ENCODE data around the gene CST7. TPM values are rescaled to one million over a fixed set of nuclear protein-coding genes. Genes with fewer than 3 reads are reported as not detected.
"Not testable (repeated sequence)": the region's sequence is repeated elsewhere in the genome, so short reads cannot be mapped to it uniquely, and the experiment has no call there.

Gene CST7, protein sequence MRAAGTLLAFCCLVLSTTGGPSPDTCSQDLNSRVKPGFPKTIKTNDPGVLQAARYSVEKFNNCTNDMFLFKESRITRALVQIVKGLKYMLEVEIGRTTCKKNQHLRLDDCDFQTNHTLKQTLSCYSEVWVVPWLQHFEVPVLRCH
- total RNA-seq (2014; rRNA removed; shearing (Covaris generic)), result 0.94 and 1.1 TPM in 2 replicates

- no peak for DNase-seq (ENCODE audit: low spot score)
These were observed at the start of gene CST7 for GRCh38 chr20:24948939-24949679. TSS of gene CST7 (plus strand) at chr20:24949269. CDS start at chr20:24949506, 237 bp downstream.

DNA sequence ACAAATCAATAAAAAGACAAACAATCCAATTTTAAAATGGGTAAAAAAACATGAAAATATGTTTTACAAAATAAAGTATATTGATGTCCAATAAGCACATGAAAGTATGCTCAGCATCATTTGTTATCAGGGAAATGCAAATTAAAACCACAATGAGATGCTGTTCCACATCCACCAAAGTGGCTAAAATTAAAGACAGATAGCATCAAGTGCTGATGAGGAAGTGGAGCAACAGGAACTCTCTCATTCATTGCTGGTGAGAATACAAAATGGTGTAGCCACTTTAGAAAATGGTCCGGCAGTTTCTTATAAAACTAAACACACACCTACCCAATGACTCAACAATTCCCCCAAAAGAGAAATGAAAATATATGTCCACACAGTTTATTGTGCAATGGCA lies 42.3 kb upstream of the CST7 start:
- no peak for DNase-seq (ENCODE audit: low spot score)

DNA sequence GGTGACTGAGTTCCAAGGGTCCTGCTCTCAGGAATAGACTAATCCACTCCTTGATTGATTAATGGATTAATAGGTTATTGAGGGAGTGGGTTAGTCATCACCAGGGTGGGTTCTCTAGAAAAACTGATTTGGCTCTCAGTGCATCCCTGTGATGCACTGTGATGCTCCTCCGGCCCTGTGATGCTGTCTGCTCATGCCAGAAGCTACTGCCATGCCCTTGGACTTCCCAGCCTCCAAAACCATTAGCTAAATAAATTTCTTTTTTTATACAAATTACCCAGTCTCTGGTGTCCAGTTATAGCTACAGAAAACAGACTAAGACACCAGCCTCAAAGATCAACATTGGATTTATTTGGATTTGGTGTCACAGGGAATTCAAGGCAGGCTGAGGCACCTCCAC lies 40.4 kb upstream of the CST7 start:
- no peak for DNase-seq (ENCODE audit: low spot score)

DNA sequence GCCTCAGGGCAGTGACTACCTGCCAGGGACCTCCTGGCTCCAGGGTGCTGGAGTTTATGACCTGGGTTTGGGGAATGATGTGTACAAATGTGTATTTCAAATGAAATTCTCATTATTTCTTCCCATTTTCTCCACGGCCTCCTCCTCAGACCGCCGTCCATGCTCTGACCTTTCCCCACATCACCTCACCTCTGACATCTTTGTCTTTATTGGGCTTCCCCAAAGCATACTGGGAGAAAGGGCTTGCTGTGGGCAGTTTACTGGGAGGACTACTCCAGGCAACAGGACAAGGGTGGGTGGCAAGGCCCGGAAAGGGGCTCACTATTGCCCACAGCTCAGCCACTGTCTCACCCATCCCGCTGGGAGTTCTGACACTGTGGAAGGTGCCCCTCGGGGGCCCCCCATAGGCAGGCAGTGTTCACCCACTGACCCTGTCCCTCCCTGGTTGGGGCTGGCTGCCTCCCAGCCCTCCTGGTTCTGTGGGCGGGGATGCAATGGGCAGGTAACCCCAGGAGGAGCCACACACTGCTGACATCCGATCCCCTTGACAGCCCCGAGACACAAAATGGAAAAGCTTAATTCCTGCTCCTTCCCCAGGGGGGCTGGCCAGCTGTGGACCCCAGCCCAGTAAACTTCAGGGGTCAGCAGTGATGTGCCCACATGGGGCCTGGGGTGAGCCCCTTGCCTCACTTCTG lies 39.8 kb upstream of the CST7 start:
- DNase-seq (ENCODE audit: low spot score), result no peak

- no peak for DNase-seq (ENCODE audit: low spot score)
These were observed 39.2 kb upstream of the CST7 start for GRCh38 chr20:24909861-24910260.

DNA sequence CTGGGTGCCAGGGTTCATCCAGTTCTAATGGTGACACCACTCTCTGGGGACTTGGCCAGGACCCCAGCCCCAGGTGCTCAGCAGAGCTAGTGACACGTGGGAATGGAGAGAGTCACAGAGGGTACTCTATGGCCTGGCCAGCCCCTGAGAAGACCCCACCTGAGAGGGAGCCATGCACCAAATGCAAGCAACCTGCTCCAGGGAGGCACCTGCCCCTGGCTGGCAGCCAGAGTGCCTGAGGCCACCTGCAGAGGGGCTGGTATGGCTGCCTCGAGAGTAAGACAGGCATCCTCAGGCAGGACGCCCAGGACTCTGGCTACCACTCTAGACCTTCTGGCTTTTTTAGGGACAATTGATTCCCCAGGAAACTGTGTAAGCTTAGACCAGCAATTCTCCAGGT lies 38.6 kb upstream of the CST7 start:
- no peak for DNase-seq (ENCODE audit: low spot score)

DNA sequence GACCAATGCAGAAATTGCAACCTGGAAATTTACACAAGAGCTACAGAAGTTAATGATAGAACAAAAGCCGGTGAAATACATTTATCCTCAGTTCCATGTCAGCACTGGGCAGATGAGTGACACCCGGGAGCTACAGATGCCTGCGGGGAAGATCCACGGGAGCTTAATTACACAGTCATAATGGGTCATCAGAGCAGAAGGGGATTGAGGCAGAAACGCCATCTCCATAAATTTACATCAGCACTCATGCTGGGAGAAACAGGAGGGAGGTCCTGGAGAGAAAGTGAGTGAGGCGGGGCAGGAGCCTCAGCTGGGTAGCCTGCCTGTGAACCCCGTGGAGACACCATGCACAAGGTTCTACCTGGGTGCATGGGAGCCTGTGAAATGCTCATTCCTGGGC lies 37.6 kb upstream of the CST7 start:
- DNase-seq (ENCODE audit: low spot score), result no peak

- DNase-seq (ENCODE audit: low spot score), result no peak
These were observed 36.5 kb upstream of the CST7 start for GRCh38 chr20:24912397-24913075.

DNA sequence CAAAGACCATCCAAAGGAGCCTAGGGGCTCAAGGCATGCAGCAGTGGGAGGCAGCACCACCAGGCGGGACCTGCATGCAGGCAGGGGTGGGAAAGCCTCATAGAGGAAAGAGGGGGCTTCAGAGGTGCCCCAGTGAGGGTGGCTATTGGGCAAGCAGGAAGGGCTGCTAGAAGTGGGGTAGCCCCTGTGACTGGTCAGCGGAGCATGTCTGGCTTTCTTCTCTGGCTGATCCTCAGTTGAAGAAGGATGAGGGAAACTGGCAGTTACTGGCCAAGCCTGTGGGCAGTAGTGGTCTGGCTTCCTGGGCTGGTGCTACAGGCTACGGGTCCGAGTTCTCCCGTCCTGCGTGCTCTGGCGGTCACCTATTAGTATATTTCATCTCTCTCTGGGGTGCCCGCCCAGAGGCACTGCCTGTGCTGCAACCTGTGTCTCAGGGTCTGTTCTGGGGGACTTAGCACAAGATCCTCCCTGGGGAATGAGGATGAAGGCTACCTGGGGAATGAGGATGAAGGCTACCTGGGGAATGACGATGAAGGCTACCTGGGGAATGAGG lies 35.9 kb upstream of the CST7 start:
- DNase-seq (ENCODE audit: low spot score), result no peak

GRCh38 chr20:24914388-24915241 lies 34.5 kb upstream of the CST7 start:
- no peak for DNase-seq (ENCODE audit: low spot score)

DNA sequence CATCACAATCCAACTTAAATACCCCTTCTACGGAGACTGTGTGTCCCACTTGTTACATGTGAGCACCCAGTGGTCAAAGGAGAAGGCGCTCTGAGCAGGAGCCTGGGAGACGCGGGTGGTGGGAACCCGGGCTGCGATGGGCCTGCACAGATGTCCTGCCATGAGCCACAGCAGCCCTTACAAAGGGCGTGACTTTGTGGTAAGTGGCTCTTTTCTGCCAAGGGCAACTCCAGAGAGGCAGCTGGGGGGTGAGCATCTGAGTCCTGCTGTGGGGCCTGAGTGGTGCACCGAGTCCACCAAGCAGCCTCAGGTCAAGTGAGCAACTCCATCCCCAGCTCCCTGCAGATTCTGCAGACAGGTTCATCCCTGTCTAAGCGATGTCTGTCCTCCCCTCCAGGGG lies 33.6 kb upstream of the CST7 start:
- no peak for DNase-seq (ENCODE audit: low spot score)

- DNase-seq (ENCODE audit: low spot score), result no peak
These were observed 33.2 kb upstream of the CST7 start for GRCh38 chr20:24915892-24916291.

- no peak for DNase-seq (ENCODE audit: low spot score)
These were observed 32.7 kb upstream of the CST7 start for GRCh38 chr20:24916412-24916811.

DNA sequence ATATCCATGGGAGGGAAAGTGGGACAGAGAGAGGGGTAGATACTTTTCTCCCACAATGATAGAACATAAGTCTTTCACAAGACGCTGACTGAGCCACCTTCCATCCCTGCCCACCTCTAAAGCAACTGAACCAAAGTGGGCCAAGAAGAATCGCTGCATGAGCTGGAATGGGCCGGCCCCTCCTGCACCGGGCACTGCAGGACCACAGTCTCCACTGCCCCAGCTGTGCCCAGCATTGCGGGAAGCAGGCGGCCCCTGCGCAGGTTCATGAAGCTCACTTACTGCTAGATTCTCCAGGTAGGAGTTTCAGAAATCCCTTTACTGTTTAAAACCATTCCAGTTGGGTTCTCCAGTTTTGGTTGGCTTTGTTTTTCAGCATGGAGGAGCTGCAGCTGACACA lies 32.0 kb upstream of the CST7 start:
- DNase-seq (ENCODE audit: low spot score), result no peak

- DNase-seq (ENCODE audit: low spot score), result peak; percentile 56
These were observed 31.1 kb upstream of the CST7 start for GRCh38 chr20:24917797-24918578.

- no peak for DNase-seq (ENCODE audit: low spot score)
These were observed 30.2 kb upstream of the CST7 start for GRCh38 chr20:24918579-24919566.

DNA sequence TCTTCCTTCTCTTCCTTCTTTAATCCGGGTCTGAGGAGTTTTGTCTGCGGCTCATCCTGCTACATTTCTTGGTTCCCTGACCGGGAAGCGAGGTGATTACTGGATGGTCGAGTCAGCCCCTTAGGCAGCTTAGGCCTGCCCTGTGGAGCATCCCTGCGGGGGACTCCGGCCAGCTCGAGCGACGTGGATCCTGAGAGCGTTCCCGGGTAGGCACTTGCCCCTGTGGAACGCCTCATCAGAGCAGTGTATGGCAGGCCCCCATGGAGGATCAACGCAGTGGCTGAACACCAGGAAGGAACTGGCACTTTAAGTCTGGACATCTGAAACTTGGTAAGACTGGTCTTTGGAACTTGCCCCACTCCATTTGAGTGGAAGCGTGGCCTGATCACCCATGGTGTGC lies 29.4 kb upstream of the CST7 start:
- DNase-seq (ENCODE audit: low spot score), result not testable (repeated sequence)

DNA sequence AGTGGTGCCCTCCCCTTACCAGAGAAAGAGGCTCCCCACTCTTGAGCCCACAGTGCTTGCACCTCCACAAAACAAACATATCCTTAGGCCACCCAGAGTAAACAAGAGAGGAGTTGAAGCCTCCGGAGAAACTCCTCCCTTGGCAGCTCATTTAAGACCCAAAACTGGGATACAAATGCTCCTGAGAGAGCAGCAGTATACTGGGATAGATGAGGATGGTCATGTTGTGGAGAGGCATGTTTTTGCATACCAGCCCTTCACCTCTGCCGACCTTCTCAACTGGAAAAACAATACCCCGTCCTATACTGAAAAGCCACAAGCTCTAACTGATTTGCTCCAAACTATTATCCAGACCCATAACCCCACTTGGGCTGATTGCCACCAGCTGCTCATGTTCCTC lies 28.4 kb upstream of the CST7 start:
- not testable (repeated sequence) for DNase-seq (ENCODE audit: low spot score)

DNA sequence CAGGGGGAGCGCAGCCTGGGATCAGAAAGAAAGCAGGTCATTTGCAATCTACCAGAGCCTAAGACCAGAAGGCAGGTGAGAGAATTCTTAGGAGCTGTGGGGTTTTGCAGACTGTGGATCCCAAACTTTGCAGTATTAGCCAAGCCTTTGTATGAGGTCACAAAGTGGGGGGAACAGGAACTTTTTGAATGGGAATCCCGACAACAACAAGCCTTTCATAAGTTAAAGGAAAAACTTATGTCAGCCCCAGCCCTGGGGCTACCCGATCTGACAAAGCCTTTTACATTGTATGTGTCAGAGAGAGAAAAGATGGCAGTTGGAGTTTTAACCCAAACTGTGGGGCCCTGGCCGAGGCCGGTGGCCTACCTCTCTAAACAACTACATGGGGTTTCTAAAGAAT lies 19.8 kb upstream of the CST7 start:
- not testable (repeated sequence) for DNase-seq (ENCODE audit: low spot score)
